DND-41 (cell line): ENCODE data around the gene CBR4.
A peak's percentile ranks its signal among the peaks of the same experiment; 100 is the strongest.

Experiments
- ATAC-seq: fragments of 200-7000 bp; cut with Tn5 transposase; 3 replicates; pipeline ENCODE4 v1.9.1; 2021; ENCODE audit warnings: low read depth; ENCODE audit not compliant: insufficient read depth
- DNase-seq: peaks from one replicate; pipeline ENCODE4 v3.0.0-alpha.2; 2020
- H2AFZ ChIP-seq: 2 replicates; pipeline ENCODE4 v1.6.0; 2012; ENCODE audit warnings: low read depth, low read length
- H3K27ac ChIP-seq: 2 replicates; pipeline ENCODE4 v1.5.1; 2012; ENCODE audit warnings: low read length, inconsistent platforms
- H3K27me3 ChIP-seq: fragments of 200-600 bp; sonication (generic); 2 replicates; pipeline ENCODE4 v1.6.0; 2012; ENCODE audit warnings: low read length, mild to moderate bottlenecking, inconsistent platforms; ENCODE audit not compliant: insufficient read depth, poor library complexity
- H3K36me3 ChIP-seq: 2 replicates; pipeline ENCODE4 v1.5.1; 2012; ENCODE audit warnings: low read length, inconsistent platforms; ENCODE audit not compliant: insufficient read depth
- H3K4me1 ChIP-seq: 2 replicates; pipeline ENCODE4 v1.5.1; 2012; ENCODE audit warnings: mild to moderate bottlenecking, low read length; ENCODE audit not compliant: insufficient read depth
- H3K4me2 ChIP-seq: 2 replicates; pipeline ENCODE4 v1.6.0; 2012; ENCODE audit warnings: mild to moderate bottlenecking, moderate library complexity, low read length, inconsistent platforms; ENCODE audit not compliant: insufficient read depth
- H3K4me3 ChIP-seq, 2 experiments: fragments of 200-600 bp in 1 of 2; shearing (Covaris generic) in 1 of 2; 2 replicates each; pipeline ENCODE4 v1.5.1; 2012 to 2016; ENCODE audit warnings: inconsistent platforms in 2 of 2, low read length in 2 of 2, mild to moderate bottlenecking in 2 of 2, low read depth in 1 of 2, moderate library complexity in 1 of 2
- H3K79me2 ChIP-seq: 2 replicates; pipeline ENCODE4 v1.6.0; 2012; ENCODE audit warnings: low read length, inconsistent platforms; ENCODE audit not compliant: insufficient read depth
- H3K9ac ChIP-seq: 2 replicates; pipeline ENCODE4 v1.6.0; 2012; ENCODE audit warnings: low read depth, mild to moderate bottlenecking, inconsistent platforms, low read length, moderate library complexity
- H3K9me3 ChIP-seq: 2 replicates; pipeline ENCODE4 v1.5.1; 2012; ENCODE audit warnings: low read length, moderate library complexity, mild to moderate bottlenecking, inconsistent platforms; ENCODE audit not compliant: insufficient read depth, severe bottlenecking
- H4K20me1 ChIP-seq: 2 replicates; pipeline ENCODE4 v1.6.0; 2012; ENCODE audit warnings: low read length; ENCODE audit not compliant: insufficient read depth
- EZH2 ChIP-seq: IDR thresholded peaks from 3 replicates; pipeline ENCODE4 v1.6.1; 2012; ENCODE audit warnings: borderline replicate concordance, low read depth, mild to moderate bottlenecking, moderate library complexity, low read length, inconsistent platforms; ENCODE audit not compliant: severe bottlenecking
- TF ChIP-seq, protein P1 (sequence below): IDR thresholded peaks from 2 replicates; pipeline ENCODE4 v1.5.1; 2012; ENCODE audit warnings: borderline replicate concordance, low read length, moderate library complexity, mild to moderate bottlenecking; ENCODE audit not compliant: poor library complexity, severe bottlenecking; ENCODE audit errors: extremely low read depth

Gene CBR4

DNA sequence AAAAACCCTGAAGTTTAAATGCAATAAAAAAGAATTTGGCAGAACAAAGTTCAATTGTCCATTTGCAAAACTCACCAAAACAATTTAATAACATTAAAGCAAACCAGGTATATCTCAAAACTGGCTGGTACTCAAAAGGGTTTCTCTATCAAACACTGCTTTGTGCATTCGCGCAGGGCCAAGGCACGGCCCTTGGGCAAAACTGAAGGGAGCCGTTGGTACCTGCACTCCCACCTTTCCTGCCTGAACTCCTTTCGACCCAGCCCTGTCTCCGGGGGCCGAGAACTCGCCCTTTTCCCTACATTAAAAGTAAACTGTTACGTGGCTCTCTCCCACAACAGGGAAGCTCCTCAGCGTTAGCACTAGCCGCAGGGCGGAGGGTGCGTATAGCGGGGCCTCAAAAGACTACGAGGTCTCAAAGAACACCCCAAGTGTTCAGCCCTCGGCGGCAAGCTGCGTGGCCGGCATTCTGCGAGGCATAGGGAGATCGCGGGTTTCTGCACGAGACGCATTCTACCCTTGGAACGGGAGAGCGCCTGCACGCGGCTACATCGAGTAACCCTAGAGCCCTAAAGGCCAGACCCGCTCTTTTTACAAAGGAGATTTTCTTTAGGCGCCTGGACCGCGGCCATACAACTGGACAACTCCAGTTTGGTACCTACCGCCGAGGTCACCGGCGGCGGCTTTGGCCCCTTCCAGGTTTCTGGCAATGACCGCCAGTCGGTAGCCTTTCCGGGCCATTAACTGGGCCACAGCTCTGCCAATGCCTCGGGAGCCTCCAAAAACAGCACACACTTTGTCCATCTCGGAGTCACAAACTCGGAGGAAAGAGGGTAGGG lies 550 bp downstream of the CBR4 start:
- peak overlapping the region; percentile 78 for H2AFZ ChIP-seq

DNA sequence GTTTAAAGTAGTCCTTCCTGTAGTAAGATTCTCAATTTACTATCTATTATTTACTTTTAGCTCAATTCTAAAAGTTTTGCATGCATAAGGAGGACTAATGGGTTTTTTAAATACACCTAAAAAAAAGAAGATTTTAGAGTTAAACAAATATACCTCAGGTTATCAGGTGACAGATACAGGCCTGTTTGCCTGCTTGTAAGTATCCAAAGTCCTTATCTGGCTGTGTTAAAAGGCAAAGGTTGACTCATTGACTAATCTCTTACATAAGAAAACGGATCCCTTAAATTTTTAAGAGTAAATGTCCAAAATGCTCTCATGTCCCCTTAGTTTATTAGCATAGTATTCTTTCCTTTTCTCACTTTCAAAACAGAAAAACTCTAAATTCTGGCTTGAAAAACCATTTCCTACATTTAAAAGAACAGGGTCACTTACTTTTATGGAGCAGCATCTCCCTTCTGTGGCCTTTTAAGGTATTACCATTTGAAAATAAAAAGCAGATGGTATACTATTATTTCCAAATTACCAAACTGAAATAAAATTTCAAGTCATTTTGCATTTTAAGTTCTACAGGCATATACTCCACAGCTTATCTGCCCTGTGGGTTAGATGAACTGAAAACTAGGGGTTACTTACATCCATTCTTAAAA lies 4.5 kb downstream of the CBR4 start:
- H3K4me2 ChIP-seq, result peak overlapping the region; percentile 7; the same call in 1 of the 2 replicates
- peaks cover 28% of the 10 kb centered on the region for H3K36me3 ChIP-seq
- no peak overlapping the region for H3K27ac ChIP-seq

More for the DNA sequence above, 550 bp downstream of the CBR4 start:
- peak overlapping the region; percentile 90 for H3K27ac ChIP-seq
- peaks cover 35% of the 10 kb centered on the region for H3K4me1 ChIP-seq
- H3K9me3 ChIP-seq, result no peaks in the 10 kb centered on the region
- no peaks in the 10 kb centered on the region for H4K20me1 ChIP-seq
- peak overlapping the region; percentile 71 to 85 for H3K4me3 ChIP-seq
- DNase-seq (peak; percentile 66), ATAC-seq (peak; percentile 57)
- H3K9ac ChIP-seq, result peak overlapping the region; percentile 86
- peaks cover 12% of the 10 kb centered on the region for H3K36me3 ChIP-seq
- peaks cover 17% of the 10 kb centered on the region for H3K79me2 ChIP-seq
- no peaks in the 10 kb centered on the region for H3K27me3 ChIP-seq
- TF ChIP-seq, protein P1, sequence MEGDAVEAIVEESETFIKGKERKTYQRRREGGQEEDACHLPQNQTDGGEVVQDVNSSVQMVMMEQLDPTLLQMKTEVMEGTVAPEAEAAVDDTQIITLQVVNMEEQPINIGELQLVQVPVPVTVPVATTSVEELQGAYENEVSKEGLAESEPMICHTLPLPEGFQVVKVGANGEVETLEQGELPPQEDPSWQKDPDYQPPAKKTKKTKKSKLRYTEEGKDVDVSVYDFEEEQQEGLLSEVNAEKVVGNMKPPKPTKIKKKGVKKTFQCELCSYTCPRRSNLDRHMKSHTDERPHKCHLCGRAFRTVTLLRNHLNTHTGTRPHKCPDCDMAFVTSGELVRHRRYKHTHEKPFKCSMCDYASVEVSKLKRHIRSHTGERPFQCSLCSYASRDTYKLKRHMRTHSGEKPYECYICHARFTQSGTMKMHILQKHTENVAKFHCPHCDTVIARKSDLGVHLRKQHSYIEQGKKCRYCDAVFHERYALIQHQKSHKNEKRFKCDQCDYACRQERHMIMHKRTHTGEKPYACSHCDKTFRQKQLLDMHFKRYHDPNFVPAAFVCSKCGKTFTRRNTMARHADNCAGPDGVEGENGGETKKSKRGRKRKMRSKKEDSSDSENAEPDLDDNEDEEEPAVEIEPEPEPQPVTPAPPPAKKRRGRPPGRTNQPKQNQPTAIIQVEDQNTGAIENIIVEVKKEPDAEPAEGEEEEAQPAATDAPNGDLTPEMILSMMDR, result peak; percentile 50
- no peak for TF ChIP-seq EZH2
- H3K4me2 ChIP-seq, result peak overlapping the region; percentile 87

DNA sequence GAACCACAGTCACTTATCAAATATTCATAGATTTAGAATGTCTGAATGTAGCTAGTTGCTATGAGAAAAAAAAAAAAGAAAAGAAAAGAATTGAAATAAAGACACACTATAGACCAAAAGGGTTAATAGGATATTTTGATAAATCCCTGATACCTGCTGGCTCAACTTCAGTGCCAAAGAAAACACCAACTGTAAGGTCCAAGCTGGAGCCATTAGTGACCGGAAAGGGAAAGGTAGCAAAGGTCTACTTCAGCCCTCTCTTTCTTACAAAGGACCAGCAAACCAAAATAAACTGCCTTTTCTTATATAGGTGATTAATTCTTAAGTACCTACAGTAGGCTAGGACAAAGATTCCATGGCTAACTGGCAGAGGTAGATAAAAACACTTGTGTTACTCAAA lies 9.7 kb downstream of the CBR4 start:
- ATAC-seq (no peak), DNase-seq (no peak)
- H3K36me3 ChIP-seq, result peaks cover 36% of the 10 kb centered on the region
- TF ChIP-seq, protein P1, result no peak
- TF ChIP-seq EZH2, result no peak
- H3K9me3 ChIP-seq, result no peaks in the 10 kb centered on the region
- H3K9ac ChIP-seq, result no peak overlapping the region
- no peak overlapping the region for H2AFZ ChIP-seq
- H3K27ac ChIP-seq, result no peak overlapping the region
- no peaks in the 10 kb centered on the region for H3K4me1 ChIP-seq
- H3K4me3 ChIP-seq, result no peak overlapping the region
- H4K20me1 ChIP-seq, result no peaks in the 10 kb centered on the region
- H3K27me3 ChIP-seq, result no peaks in the 10 kb centered on the region
- no peak overlapping the region for H3K4me2 ChIP-seq
- H3K79me2 ChIP-seq, result no peaks in the 10 kb centered on the region

More for the DNA sequence above, 4.5 kb downstream of the CBR4 start:
- Histone ChIP-seq H2AFZ (no peak overlapping the region), H3K9ac (no peak overlapping the region), H3K4me3 (no peak overlapping the region), H4K20me1 (no peaks in the 10 kb centered on the region), H3K9me3 (no peaks in the 10 kb centered on the region), H3K4me1 (peaks cover 29% of the 10 kb centered on the region), H3K79me2 (peaks cover 17% of the 10 kb centered on the region), H3K27me3 (no peaks in the 10 kb centered on the region)
- DNase-seq (no peak), ATAC-seq (no peak)
- TF ChIP-seq, protein P1, result peak; percentile 46
- TF ChIP-seq EZH2, result no peak
